Epidermal melanocyte (primary cell): Measurements from ENCODE around the gene GLT8D2.

Source experiments
- DNase-seq: peaks from one replicate; pipeline ENCODE4 v3.0.0; 2011; ENCODE audit warnings: low spot score; ENCODE audit not compliant: insufficient read length

GLT8D2 gene

GRCh38 chr12:104049903-104050356, at the start of gene GLT8D2:
Gene GLT8D2, minus strand, starts transcription at chr12:104050187. Its CDS starts 30,539 bp downstream, at chr12:104019648.
- DNase-seq: peak; percentile 29

- DNase-seq: no peak
Observed at GRCh38 chr12:104097954-104098353, 48.0 kb upstream of the GLT8D2 start.

- no peak for DNase-seq
Observed at GRCh38 chr12:104095289-104095688, 45.3 kb upstream of the GLT8D2 start.

- no peak for DNase-seq
Observed at GRCh38 chr12:104094284-104094683, 44.3 kb upstream of the GLT8D2 start.

GRCh38 chr12:104091136-104091535, 41.1 kb upstream of the GLT8D2 start:
- no peak for DNase-seq

GRCh38 chr12:104090685-104091084, 40.7 kb upstream of the GLT8D2 start:
- no peak for DNase-seq

GRCh38 chr12:104083769-104084475, 33.9 kb upstream of the GLT8D2 start:
- DNase-seq: no peak

GRCh38 chr12:104080764-104081163, 30.8 kb upstream of the GLT8D2 start:
- no peak for DNase-seq

GRCh38 chr12:104079024-104079423, 29.0 kb upstream of the GLT8D2 start:
- no peak for DNase-seq

GRCh38 chr12:104073699-104074098, 23.7 kb upstream of the GLT8D2 start:
- no peak for DNase-seq

GRCh38 chr12:104072099-104072498, 22.1 kb upstream of the GLT8D2 start:
- no peak for DNase-seq

GRCh38 chr12:104064842-104065427, 14.9 kb upstream of the GLT8D2 start:
- DNase-seq: no peak

- peak; percentile 96 for DNase-seq
Observed at GRCh38 chr12:104064031-104064841, 14.2 kb upstream of the GLT8D2 start, which contains the start of gene HCFC2. Gene HCFC2, plus strand, starts transcription at chr12:104064531. Its CDS starts 30 bp downstream, at chr12:104064561.

GRCh38 chr12:104063712-104064030, 13.7 kb upstream of the GLT8D2 start:
- no peak for DNase-seq

- DNase-seq: no peak
Observed at GRCh38 chr12:104060791-104061190, 10.8 kb upstream of the GLT8D2 start.

GRCh38 chr12:104059963-104060362, 10.0 kb upstream of the GLT8D2 start:
- DNase-seq: no peak

- no peak for DNase-seq
Observed at GRCh38 chr12:104058802-104059201, 8.8 kb upstream of the GLT8D2 start.

- DNase-seq: no peak
Observed at GRCh38 chr12:104057771-104058197, 7.8 kb upstream of the GLT8D2 start.

- no peak for DNase-seq
Observed at GRCh38 chr12:104056419-104056972, 6.5 kb upstream of the GLT8D2 start.

- DNase-seq: no peak
Observed at GRCh38 chr12:104055686-104056388, 5.8 kb upstream of the GLT8D2 start.

- no peak for DNase-seq
Observed at GRCh38 chr12:104054681-104055346, 4.8 kb upstream of the GLT8D2 start.
